Inferior parietal cortex (tissue), 1 donor: ENCODE results near the gene HSPA12A.
"Not testable (repeated sequence)": the region's sequence is repeated elsewhere in the genome, so short reads cannot be mapped to it uniquely, and the experiment has no call there.

ENCODE experiments used
- DNase-seq: peaks from one replicate; pipeline ENCODE4 v3.0.0-alpha.2; 2016; ENCODE audit errors: extremely low spot score

HSPA12A gene

DNA sequence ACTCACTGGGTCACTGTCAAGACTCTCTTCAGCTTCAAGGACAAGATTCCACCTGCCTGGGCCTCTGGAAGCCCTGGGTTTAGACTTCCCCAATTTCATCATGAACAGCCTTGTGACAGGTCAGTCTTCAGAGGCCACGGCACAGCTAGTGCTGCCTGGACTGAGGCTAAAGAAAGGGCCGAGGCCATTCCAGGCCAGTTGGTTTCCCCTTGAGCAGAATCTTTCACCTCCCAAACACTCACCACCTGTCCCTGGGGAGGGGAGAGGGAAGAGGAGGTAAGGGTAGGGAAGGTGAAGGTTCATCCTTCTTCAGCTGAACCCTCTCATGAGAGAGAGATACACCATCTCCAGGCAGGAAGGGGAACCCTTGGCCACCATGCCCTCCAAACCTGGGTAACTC is 24.3 kb downstream of the HSPA12A start:
- DNase-seq = no peak

GRCh38 chr10:116716381-116716780 is 26.0 kb downstream of the HSPA12A start:
- DNase-seq = no peak

DNA sequence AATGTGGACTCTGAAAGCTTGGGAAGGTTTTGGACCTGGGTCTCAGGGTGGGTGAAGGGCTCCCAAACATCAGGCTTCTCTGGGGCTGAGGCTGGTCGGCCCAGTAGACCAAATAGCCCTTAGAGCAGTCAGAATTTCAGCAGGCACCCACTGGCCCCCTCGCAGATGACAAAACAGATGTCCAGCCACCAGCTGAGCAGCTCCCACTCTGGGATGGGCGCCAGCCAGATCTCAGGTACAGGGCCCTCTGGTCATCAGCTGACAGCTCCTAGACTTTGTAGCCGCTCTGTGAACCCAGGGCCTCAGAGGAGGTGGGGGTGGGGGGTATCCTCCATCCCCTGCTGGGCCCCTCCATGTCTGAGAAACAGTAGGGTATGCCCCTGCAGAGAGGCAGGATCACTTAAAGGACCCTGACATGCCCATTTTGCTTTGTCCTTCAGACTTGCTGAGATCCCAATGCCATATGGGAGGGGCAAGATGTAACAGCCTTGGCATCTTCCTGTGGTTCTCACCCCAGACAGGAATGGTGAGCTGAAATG is 26.5 kb downstream of the HSPA12A start:
- no peak for DNase-seq

DNA sequence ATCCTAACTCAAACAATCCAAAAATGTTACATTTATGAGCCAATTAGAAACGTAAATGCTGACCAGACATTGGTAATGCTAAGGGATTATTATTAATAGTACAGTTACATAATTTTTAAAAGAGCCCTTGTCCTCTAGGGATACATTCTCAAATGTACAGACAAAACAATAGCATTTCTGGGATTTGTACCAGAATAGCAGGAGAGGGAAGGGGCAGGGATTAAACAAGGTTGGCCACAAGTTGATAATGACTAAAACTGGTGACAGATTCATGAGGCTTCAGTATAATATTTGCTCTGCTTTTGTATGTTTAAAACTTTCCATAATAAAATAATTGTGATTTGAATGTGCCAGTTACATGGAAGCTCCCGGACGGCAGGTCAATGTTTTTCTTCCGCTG is 27.0 kb downstream of the HSPA12A start:
- DNase-seq = no peak

- no peak for DNase-seq
Observed at GRCh38 chr10:116713846-116714245, 28.5 kb downstream of the HSPA12A start.

GRCh38 chr10:116712989-116713543 is 29.3 kb downstream of the HSPA12A start:
- no peak for DNase-seq

GRCh38 chr10:116712519-116712918 is 29.8 kb downstream of the HSPA12A start:
- DNase-seq = no peak

GRCh38 chr10:116711803-116712202 is 30.6 kb downstream of the HSPA12A start:
- DNase-seq = not testable (repeated sequence)

GRCh38 chr10:116710076-116710475 is 32.3 kb downstream of the HSPA12A start:
- DNase-seq = no peak

GRCh38 chr10:116708877-116709276 is 33.5 kb downstream of the HSPA12A start:
- DNase-seq = no peak

- DNase-seq = peak; percentile 59
Observed at GRCh38 chr10:116708391-116708821, 34.0 kb downstream of the HSPA12A start.

DNA sequence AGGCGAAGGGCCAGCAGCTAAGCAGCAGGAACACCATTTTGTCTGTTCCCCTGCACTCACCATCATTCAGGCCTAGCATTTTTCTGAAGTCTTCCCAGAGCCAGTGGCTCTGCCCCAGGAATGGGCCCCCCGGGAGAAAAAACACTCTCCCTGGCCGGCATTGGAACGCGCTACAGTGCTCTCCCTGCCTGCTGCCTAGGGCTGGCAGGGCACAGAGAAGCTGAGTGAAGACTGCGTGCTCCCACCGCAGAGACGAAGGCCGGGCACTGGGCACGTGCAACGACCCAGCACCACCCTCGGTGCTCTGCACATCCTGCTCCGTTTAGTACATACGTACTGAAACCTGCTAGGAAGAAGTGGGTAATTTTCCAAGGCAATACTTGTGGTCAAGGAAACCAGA is 34.4 kb downstream of the HSPA12A start:
- no peak for DNase-seq

GRCh38 chr10:116706281-116706680 is 36.1 kb downstream of the HSPA12A start:
- DNase-seq = no peak

DNA sequence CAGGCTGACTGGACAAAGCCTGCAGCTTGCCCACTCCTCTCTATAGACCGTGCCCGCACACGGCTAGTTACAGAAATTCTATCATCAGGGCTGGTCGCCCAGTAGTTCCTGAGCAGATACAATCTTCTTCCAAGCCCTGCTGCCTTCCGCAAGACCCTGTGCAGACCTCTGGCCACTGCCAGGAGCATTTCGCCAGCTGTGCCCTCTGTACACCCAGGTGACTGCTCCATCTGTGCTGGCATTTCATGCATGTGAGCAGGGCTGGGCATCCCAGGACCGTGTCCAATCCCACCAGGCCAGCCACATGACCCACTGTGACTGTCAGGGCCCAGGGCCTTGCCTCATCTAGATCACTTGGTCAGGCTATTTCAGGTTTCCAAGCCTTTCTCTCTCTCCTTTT is 36.9 kb downstream of the HSPA12A start:
- no peak for DNase-seq

DNA sequence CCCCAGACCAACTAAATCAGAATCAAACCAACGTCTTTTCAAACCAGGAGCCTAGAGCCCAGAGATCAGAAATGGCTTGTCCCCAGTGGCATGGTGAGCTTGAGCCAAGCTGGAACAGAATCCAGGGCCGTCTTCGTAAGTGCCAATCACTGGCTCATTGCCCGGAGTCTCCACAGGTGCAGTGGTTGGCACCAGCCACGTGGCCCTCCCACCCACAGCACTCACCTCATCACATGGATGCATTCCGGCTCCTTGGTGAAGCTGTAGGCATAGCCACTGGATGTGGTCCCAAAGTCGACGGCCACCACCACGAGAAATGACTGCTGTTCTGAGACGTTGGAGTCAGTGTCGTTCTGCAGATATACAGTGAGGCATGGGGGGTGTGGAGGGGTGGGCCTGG is 37.4 kb downstream of the HSPA12A start:
- DNase-seq = no peak

- DNase-seq = no peak
Observed at GRCh38 chr10:116702165-116702564, 40.2 kb downstream of the HSPA12A start.

DNA sequence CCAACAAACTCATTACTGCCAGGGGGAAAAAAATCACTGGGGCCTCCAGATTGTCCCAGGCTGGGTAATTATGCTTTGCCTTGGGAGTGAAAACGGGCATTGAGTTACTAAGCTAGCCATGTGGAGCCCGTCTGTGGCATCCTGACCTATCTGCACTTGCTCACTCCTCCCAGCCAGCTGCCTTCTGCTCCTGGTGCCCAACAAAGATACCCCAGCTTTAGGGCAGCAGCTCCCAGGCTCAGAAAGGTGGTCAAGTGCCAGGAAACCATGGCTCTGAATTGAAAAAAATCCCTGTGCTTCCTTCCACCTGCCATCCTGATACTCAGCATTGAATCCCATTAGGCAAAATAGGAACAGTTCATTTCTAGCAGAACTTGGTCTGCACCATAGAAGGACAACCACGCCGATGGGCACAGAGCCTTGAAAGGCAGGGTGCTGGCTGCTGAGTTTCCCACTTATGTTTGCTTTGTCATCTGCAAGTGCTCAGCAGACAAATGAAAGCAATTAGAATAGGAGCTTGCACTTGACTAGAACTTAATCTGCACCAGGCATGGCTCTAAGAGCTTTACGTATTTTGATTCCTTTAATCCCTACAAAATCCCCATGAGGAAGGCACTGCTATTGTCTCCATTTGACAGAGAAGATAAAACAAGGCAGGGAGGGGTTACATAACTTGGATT is 42.8 kb downstream of the HSPA12A start:
- DNase-seq = no peak

DNA sequence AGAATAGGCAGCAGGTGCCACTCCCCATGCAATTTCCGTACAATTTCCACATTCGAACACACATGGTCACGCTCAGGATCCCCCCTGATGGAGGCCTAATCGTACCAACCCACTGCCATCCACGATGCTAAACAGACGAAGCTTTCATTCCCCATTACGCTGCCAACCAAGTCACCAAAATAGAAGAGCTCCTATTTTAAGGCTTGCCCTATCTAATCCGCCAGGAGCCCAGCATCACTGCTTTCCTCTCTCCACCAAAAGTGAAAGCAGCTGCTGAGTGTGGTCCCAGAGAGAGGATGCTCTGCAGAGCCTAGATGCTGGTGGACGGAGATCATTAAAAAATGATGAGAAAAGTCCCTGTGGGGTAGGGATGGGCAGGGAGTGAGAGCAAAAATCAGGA is 43.3 kb downstream of the HSPA12A start:
- no peak for DNase-seq

GRCh38 chr10:116698364-116698763 is 44.0 kb downstream of the HSPA12A start:
- no peak for DNase-seq

DNA sequence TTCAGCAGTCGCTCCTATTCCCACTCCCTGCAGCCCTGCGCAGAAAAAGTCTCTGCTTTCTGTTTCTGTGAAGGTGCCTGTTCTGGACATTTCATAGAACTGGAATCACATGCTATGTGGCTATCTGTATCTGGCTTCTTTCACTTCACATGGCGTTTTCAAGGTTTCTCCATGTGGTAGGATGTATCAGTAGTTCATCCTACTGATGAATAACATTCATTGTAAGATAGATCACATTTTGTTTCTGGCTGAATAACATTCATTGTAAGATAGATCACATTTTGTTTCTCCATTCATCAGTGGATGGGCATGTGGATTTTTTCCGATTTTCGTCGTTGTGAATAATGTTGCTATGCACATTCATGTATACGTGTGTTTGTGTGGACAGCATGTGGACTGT is 44.5 kb downstream of the HSPA12A start:
- no peak for DNase-seq

DNA sequence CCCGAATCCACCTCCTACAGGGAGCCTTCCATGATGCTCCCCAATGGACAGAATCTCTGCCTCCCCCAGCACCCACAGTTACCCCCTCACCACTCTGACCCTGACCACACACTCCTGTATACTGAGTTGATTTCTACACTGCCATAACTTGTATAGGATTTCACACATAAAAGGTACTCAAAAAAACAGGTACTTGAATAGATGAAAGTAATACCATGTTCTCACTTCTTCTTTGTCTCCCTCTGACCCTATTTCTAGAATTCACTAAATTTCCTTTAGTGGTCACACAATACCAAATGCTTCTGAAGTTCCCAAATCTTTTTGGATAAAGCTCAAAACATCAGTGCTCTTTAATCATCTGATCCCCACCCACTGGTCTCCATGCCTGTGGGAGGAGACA is 45.4 kb downstream of the HSPA12A start:
- DNase-seq = no peak

DNA sequence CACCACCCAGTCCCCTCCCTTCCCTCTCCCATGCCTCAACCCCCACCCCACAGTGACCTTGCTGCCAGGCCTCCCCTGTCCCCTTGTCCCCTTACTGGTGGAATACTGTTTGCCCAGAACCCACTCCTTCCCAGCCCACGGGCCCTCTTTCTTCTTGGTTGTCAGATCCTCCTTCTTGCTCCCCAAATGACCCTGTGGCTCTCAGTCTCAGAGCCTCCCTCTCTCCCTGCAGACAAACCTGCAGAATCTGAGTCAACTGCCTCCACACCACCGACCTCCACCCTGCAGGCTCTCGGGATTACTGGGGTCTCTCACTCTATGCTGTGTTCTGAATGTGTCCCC is 47.5 kb downstream of the HSPA12A start:
- no peak for DNase-seq

DNA sequence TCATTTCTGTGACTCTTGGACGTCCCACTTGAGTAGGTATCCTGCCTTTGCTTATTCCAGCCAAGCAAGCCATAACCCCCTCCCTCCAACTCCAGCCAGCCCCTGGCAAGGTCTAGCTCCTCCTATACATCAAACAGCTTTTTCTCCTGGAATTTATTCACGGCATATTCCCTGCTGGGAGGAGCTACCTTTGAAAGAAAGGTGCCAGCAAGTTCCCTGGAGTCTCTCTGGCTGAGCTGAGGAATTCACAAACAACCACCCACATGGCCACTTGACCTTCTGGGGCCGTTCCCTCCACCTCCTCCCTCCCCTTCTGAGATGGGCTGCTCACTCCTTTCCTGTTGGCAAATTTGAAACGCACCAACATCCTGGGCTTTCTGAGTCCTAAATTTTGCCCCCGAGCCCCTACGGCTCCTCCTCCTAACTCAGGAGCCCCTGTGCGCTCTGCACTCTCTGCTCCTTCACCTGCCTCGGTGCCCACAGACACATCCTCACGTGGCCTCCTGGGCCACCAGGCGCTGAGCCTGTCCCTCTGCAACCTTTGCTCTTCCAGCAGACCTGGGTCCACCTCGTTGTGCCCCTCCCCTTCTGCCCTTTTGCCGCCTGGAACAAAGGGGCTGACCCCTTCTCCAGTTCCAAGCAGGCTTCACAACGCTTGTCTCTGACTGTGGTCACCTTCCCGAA is 48.0 kb downstream of the HSPA12A start:
- DNase-seq = no peak
